H1 (cell line): ENCODE measurements around the gene NFIA. TPM values are rescaled to one million over a fixed set of nuclear protein-coding genes. Genes with fewer than 3 reads are reported as not detected.

Experiments used
- polyA plus RNA-seq, 7 experiments: library from polyadenylated mRNA; depleted of rRNA in 3 of 7; stranded (reverse) in 5 of 7; unstranded in 2 of 7; fragments of >200 nt in 5 of 7; fragments of 200-250 nt in 2 of 7; gene quantifications; 1 replicate in 5 of 7; 2 replicates in 1 of 7; 4 replicates in 1 of 7; pipeline versions ENCODE4 v1.2.1 to v1.2.3, GENCODE V29; 2011 to 2013; ENCODE audit warnings: missing spikeins in 2 of 7, mixed read lengths in 2 of 7
- total RNA-seq: library from RNA; stranded (reverse); fragmentation: NEBNext Ultra II Directional; extraction: Animal tissue kit (Norgen Biotek cat#: 25700); gene quantifications from 2 replicates; pipeline ENCODE4 v1.2.1, GENCODE V29; 2021
- TF ChIP-seq, protein P1 (sequence below): fragments of 300-600 bp; sonication (generic); IDR thresholded peaks from 2 replicates; pipeline ENCODE4 v1.7.1; 2012; ENCODE audit warnings: low read length, moderate library complexity, mild to moderate bottlenecking, inconsistent platforms; ENCODE audit not compliant: insufficient replicate concordance

Gene NFIA
- total and polyA plus RNA-seq, 2 of the 8 experiments (the other 6 are each of a cell fraction or from before 2014, with no cell fraction given), result 1.8 to 2.3 TPM

- TF ChIP-seq, protein P1, sequence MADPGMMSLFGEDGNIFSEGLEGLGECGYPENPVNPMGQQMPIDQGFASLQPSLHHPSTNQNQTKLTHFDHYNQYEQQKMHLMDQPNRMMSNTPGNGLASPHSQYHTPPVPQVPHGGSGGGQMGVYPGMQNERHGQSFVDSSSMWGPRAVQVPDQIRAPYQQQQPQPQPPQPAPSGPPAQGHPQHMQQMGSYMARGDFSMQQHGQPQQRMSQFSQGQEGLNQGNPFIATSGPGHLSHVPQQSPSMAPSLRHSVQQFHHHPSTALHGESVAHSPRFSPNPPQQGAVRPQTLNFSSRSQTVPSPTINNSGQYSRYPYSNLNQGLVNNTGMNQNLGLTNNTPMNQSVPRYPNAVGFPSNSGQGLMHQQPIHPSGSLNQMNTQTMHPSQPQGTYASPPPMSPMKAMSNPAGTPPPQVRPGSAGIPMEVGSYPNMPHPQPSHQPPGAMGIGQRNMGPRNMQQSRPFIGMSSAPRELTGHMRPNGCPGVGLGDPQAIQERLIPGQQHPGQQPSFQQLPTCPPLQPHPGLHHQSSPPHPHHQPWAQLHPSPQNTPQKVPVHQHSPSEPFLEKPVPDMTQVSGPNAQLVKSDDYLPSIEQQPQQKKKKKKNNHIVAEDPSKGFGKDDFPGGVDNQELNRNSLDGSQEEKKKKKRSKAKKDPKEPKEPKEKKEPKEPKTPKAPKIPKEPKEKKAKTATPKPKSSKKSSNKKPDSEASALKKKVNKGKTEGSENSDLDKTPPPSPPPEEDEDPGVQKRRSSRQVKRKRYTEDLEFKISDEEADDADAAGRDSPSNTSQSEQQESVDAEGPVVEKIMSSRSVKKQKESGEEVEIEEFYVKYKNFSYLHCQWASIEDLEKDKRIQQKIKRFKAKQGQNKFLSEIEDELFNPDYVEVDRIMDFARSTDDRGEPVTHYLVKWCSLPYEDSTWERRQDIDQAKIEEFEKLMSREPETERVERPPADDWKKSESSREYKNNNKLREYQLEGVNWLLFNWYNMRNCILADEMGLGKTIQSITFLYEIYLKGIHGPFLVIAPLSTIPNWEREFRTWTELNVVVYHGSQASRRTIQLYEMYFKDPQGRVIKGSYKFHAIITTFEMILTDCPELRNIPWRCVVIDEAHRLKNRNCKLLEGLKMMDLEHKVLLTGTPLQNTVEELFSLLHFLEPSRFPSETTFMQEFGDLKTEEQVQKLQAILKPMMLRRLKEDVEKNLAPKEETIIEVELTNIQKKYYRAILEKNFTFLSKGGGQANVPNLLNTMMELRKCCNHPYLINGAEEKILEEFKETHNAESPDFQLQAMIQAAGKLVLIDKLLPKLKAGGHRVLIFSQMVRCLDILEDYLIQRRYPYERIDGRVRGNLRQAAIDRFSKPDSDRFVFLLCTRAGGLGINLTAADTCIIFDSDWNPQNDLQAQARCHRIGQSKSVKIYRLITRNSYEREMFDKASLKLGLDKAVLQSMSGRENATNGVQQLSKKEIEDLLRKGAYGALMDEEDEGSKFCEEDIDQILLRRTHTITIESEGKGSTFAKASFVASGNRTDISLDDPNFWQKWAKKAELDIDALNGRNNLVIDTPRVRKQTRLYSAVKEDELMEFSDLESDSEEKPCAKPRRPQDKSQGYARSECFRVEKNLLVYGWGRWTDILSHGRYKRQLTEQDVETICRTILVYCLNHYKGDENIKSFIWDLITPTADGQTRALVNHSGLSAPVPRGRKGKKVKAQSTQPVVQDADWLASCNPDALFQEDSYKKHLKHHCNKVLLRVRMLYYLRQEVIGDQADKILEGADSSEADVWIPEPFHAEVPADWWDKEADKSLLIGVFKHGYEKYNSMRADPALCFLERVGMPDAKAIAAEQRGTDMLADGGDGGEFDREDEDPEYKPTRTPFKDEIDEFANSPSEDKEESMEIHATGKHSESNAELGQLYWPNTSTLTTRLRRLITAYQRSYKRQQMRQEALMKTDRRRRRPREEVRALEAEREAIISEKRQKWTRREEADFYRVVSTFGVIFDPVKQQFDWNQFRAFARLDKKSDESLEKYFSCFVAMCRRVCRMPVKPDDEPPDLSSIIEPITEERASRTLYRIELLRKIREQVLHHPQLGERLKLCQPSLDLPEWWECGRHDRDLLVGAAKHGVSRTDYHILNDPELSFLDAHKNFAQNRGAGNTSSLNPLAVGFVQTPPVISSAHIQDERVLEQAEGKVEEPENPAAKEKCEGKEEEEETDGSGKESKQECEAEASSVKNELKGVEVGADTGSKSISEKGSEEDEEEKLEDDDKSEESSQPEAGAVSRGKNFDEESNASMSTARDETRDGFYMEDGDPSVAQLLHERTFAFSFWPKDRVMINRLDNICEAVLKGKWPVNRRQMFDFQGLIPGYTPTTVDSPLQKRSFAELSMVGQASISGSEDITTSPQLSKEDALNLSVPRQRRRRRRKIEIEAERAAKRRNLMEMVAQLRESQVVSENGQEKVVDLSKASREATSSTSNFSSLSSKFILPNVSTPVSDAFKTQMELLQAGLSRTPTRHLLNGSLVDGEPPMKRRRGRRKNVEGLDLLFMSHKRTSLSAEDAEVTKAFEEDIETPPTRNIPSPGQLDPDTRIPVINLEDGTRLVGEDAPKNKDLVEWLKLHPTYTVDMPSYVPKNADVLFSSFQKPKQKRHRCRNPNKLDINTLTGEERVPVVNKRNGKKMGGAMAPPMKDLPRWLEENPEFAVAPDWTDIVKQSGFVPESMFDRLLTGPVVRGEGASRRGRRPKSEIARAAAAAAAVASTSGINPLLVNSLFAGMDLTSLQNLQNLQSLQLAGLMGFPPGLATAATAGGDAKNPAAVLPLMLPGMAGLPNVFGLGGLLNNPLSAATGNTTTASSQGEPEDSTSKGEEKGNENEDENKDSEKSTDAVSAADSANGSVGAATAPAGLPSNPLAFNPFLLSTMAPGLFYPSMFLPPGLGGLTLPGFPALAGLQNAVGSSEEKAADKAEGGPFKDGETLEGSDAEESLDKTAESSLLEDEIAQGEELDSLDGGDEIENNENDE, result no peak
These were observed 350.4 kb downstream of the NFIA start (continued) for GRCh38 chr1:61432616-61433388.
